Sigmoid colon (tissue), 3 donors: Measurements from ENCODE around the gene CDC5L.

Source experiments
- POLR2A ChIP-seq, 2 donors: fragments of 450-650 bp; IDR thresholded peaks; one replicate each; pipeline ENCODE4 v1.6.1; 2016; ENCODE audit warnings: antibody characterized with exemption in 2 of 2, mild to moderate bottlenecking in 2 of 2, moderate library complexity in 2 of 2
- TF ChIP-seq, protein P1 (sequence below), 4 experiments: fragments of 450-650 bp in 3 of 4; fragments of 200-600 bp in 1 of 4; IDR thresholded peaks; one replicate each; pipeline ENCODE4 v1.5.1; 2016 to 2019; ENCODE audit warnings: antibody characterized with exemption in 4 of 4, mild to moderate bottlenecking in 3 of 4, moderate library complexity in 2 of 4

- TF ChIP-seq POLR2A (IDR thresholded peaks at IDR 0.05), result no peak
- TF ChIP-seq, protein P1, sequence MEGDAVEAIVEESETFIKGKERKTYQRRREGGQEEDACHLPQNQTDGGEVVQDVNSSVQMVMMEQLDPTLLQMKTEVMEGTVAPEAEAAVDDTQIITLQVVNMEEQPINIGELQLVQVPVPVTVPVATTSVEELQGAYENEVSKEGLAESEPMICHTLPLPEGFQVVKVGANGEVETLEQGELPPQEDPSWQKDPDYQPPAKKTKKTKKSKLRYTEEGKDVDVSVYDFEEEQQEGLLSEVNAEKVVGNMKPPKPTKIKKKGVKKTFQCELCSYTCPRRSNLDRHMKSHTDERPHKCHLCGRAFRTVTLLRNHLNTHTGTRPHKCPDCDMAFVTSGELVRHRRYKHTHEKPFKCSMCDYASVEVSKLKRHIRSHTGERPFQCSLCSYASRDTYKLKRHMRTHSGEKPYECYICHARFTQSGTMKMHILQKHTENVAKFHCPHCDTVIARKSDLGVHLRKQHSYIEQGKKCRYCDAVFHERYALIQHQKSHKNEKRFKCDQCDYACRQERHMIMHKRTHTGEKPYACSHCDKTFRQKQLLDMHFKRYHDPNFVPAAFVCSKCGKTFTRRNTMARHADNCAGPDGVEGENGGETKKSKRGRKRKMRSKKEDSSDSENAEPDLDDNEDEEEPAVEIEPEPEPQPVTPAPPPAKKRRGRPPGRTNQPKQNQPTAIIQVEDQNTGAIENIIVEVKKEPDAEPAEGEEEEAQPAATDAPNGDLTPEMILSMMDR (IDR thresholded peaks at IDR 0.05), result no peak
Observed at GRCh38 chr6:44359973-44360372, 27.5 kb upstream of the CDC5L start.
